GM18511 (cell line): Measurements from ENCODE around the gene PGAM5.

ENCODE experiments used
- ATAC-seq: cut with Tn5 transposase; IDR thresholded peaks from one replicate; pipeline ENCODE4 v1.9.1; 2021; ENCODE audit warnings: mild to moderate bottlenecking, moderate library complexity; ENCODE audit not compliant: unreplicated experiment

PGAM5 gene

DNA sequence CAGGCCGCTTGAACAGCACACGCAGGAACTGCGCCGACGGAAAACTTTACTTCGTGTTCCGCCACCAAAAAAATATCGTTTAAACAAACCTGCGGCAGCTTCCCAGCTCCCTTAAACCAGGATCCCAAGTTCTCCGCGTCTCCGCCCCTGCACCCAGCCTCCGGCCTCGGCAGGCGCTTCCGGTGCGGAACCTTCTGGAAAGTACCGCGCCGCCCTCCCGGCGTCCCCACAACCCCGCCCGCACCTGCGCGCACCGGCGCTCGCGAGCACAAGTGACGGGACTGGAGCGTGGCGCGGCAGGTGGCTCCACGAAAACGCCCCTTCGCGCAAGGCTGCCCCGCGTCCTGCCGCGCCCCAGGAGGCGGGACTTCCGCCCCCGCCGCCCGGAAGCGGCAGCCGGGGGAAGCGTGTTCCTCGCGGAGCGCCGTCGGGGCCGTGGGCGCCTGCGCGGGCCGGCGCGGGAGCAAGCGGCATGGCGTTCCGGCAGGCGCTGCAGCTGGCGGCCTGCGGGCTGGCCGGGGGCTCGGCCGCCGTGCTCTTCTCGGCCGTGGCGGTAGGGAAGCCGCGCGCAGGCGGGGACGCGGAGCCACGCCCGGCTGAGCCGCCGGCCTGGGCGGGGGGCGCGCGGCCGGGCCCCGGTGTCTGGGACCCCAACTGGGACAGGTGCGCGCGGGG, at the start of gene PGAM5:
PGAM5 (plus strand) TSS at position 438 of the 675 bp plus-strand sequence; CDS start at position 473, 35 bp downstream.
- ATAC-seq, result peak; percentile 88

DNA sequence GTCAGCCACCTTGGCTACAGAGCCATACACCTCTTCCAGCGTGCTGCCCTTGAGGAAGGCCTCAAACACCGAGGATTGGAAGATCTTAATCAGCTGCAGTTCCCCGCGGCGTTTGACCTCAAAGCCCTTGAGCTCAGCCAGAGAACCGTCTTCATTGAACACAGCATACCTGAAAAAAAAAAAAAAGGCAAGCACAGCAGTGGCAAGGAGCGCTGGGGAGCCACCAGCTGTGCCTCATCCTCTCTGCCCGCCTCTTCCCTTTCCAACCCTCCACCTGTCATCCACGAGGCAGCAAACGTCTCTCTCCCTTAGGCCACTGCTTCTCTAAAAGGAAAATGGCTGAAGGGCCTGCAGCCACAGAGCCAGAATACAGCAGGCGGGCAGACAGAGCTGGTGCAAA, 49.6 kb upstream of the PGAM5 start:
- ATAC-seq, result no peak

- no peak for ATAC-seq
These were observed 48.7 kb upstream of the PGAM5 start for GRCh38 chr12:132661972-132662371.

- ATAC-seq, result no peak
These were observed 47.5 kb upstream of the PGAM5 start for GRCh38 chr12:132662901-132663755.

- ATAC-seq, result no peak
These were observed 46.2 kb upstream of the PGAM5 start for GRCh38 chr12:132664206-132665148.

DNA sequence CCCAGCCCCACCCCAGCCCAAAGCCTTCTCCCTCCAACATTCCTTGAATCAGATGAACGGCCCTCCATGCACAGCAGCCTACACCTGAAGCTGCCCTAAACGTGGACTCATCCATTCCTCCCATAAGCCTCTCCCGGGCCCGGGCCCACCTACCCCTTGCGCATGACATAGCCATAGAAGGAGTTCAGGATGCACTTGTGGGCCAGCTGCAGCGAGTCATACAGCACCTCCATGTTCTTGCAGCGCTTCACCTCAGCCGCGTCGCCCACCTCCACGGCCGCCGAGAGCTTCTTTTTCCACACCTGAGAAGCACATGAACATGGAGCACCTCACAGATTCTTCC, 45.5 kb upstream of the PGAM5 start:
- no peak for ATAC-seq

GRCh38 chr12:132665794-132666193, 44.8 kb upstream of the PGAM5 start:
- no peak for ATAC-seq

GRCh38 chr12:132668191-132669088, 42.2 kb upstream of the PGAM5 start:
- no peak for ATAC-seq

- ATAC-seq, result no peak
These were observed 41.3 kb upstream of the PGAM5 start for GRCh38 chr12:132669166-132669879.

GRCh38 chr12:132672116-132672515, 38.5 kb upstream of the PGAM5 start:
- ATAC-seq, result no peak

DNA sequence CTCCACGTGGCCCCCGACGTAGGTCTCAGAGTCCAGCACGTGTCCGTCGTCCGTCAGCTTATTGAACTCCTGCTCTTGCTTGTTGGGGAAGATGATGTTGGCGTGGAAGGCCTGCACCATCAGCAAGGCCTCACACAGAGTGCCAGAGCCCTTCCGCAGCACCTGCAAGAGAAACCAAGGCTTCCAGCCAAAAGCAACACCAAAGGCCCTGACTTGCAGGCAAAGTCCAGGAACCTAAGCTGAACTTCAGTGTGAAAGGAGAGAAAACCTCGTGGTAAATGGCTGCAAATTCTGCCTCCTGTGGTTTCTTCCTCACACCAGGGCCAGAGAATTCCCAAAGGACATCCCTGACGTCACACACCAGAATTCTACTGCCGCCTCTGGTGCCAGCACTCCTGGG, 38.0 kb upstream of the PGAM5 start:
- no peak for ATAC-seq

DNA sequence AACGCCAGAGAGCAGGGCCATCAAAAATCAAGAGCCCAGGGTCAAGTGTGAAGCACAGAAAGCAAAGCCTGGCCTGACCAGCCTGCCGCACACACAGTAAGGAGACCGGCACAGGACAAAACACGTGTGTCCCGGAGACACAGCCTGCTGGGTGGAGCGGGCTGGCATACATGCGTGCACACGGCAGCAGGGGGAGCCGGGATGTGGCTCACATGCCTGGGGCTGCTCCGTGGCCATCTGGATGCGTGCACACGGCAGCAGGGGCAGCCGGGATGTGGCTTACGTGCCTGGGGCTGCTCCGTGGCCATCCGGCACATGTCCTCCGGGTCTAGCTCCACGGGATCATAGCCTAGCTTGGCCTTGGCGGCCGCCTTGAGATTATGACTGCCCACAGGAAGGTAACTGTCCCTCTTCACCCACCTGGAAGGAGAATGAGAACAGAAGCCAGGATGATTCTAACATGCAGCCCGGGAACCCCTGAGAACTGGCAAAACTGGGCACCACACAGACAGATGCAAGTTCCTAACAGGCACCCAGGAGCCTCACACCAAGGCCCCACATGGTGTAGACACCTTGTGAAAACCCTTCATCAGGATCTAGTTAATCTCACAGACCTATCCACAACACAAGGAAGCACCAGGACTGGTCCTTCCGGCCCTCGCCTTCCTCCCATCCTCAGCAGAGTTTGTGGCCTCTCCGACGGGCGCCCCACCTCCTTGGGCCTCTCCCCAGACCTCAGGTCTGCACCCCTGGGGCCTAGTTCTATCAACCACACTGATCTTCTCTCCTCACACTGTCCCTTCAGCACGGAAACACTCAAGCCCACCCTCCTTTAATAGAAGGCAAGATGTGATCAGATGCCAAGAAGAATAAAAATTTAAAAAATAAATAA, 37.1 kb upstream of the PGAM5 start:
- ATAC-seq, result no peak

DNA sequence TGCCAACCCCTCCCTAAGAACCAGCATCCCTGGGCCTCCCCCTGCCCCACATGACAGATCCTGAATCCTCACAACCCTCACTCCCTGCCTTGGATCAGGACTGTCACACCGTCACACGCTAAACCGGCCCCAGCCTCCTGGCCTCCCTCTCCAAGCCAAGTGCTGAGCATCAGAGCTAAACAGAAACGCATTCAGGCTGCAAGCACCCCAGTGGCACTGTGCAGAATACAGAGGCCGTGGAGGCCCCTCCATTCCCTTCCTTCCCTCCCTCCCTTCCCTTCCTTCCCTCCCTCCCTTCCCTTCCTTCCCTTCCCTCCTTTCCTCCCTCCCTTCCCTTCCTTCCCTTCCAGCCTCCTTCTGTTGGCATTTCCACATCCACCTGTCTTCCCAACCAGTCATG, 36.1 kb upstream of the PGAM5 start:
- ATAC-seq, result no peak

DNA sequence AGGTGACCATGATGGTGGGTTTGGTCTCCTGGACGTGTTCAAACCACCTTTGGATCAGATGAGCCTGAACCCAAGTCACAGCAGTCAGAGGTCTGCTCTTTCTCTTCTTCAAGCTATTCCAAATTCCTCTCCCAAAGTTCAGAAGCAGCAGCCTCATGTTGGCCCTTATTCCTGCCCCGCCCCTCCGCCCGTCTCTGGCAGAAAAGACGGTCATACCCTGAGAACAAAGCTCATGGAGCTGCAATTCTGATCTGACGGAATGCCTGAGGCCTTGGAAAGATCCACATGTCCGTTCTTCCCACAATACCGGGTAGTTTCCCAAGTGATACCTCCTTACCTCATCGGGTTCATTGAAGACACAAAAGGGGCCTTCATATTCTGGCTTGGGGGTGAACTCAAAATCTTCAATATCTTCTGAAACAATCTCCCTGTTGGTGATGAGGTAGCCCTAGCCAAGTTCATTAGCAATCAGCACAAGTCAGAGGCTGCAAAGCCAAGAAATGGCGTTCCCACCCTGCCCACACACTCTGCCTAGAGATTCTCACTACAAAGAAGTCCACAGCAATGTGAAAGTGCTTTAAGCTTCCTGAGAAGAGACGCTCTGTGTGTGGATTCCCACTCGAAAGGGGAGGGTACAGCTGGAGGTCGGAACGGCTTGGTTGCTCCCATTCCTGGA, 34.7 kb upstream of the PGAM5 start:
- ATAC-seq, result no peak

DNA sequence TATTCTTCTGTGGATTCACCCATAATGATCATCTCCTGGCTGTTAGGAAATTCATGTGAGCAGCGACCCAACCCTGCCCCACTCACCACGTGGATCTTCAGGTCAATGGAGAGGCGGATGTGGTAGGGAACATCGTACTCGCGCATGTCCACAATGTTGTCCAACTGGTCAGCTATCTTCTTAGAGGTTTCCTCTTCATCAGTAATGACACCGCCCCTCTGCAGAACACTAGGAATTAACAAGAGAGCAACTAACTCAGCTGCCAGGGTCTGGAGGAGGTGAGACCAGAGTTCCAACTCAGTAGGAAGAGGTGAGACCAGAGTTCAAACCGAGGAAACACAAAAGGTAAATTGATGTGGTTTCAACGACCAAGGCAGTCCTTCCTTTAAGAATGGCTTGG, 33.1 kb upstream of the PGAM5 start:
- ATAC-seq, result no peak

- ATAC-seq, result no peak
These were observed 25.2 kb upstream of the PGAM5 start for GRCh38 chr12:132685400-132685799.

GRCh38 chr12:132686825-132687210, 23.8 kb upstream of the PGAM5 start:
- ATAC-seq, result peak; percentile 49
